ENCODE measurements around the gene LMNTD1. TPM values are rescaled to one million over a fixed set of nuclear protein-coding genes. Genes with fewer than 3 reads are reported as not detected.

LMNTD1 gene
- polyA plus RNA-seq, 1 of the 3 experiments (the other 2 are of a cell fraction), result 0.20 TPM

- Histone ChIP-seq H3K9me3 (no peaks in the 10 kb centered on the region), H3F3A (replicated peaks; ENCODE audit: insufficient read depth) (no peaks in the 10 kb centered on the region), H3K9me2 (no peaks in the 10 kb centered on the region), H3K4me1 (ENCODE audit: control insufficient read depth in 1 of 2, insufficient read depth in 2 of 2, low read depth in 1 of 2, low read length in 1 of 2) (peaks cover 0 to 10% of the 10 kb centered on the region in 2 experiments; a peak in 2 of 4 replicates), H3K4me3 (ENCODE audit: low read depth in 2 of 2, low read length in 1 of 2) (no peak overlapping the region), H3K79me2 (ENCODE audit: insufficient read depth) (no peaks in the 10 kb centered on the region), H3K9ac (no peak overlapping the region), H3K27ac (ENCODE audit: low read depth in 2 of 2, low read length in 1 of 2) (no peak overlapping the region), H4K20me1 (ENCODE audit: insufficient read depth) (no peaks in the 10 kb centered on the region), H3K36me3 (replicated peaks in 1 of 2; ENCODE audit: control insufficient read depth in 1 of 2, insufficient read depth in 2 of 2, low read length in 1 of 2) (no peaks in the 10 kb centered on the region), H3K4me2 (no peak overlapping the region), H3K27me3 (ENCODE audit: insufficient read depth) (no peaks in the 10 kb centered on the region), H2AFZ (ENCODE audit: low read depth) (no peak overlapping the region)
- ChIA-PET POLR2A (no interaction called here), CTCF (interaction anchor here (0.8 to 1.4 kb wide), 2 partner anchors 29 to 134 kb away, joined by 3 read pairs; no protein-coding TSS in a partner anchor)
- no peak for DNase-seq
- WGBS (ENCODE audit: low lambda C conversion rate), result 81% methylated on average over 5 of the region's 5 CpGs
- TF ChIP-seq GATA2 (CRISPR knock-in tag; IDR thresholded peaks at IDR 0.05), result no peak
- no peak for TF ChIP-seq TEAD4 (IDR thresholded peaks at IDR 0.05; ENCODE audit: borderline replicate concordance, insufficient read depth)
- TF ChIP-seq ZBTB33 (IDR thresholded peaks at IDR 0.05; ENCODE audit: borderline replicate concordance, low read depth), result no peak
- TF ChIP-seq CHD2 (IDR thresholded peaks at IDR 0.05; ENCODE audit: low read length, partially characterized antibody), result no peak
- TF ChIP-seq GABPA (IDR thresholded peaks at IDR 0.05; ENCODE audit: low read depth), result no peak
- TF ChIP-seq, protein P1, sequence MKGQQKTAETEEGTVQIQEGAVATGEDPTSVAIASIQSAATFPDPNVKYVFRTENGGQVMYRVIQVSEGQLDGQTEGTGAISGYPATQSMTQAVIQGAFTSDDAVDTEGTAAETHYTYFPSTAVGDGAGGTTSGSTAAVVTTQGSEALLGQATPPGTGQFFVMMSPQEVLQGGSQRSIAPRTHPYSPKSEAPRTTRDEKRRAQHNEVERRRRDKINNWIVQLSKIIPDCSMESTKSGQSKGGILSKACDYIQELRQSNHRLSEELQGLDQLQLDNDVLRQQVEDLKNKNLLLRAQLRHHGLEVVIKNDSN (IDR thresholded peaks at IDR 0.05; ENCODE audit: borderline replicate concordance, low read depth), result no peak
- TF ChIP-seq, protein P2, sequence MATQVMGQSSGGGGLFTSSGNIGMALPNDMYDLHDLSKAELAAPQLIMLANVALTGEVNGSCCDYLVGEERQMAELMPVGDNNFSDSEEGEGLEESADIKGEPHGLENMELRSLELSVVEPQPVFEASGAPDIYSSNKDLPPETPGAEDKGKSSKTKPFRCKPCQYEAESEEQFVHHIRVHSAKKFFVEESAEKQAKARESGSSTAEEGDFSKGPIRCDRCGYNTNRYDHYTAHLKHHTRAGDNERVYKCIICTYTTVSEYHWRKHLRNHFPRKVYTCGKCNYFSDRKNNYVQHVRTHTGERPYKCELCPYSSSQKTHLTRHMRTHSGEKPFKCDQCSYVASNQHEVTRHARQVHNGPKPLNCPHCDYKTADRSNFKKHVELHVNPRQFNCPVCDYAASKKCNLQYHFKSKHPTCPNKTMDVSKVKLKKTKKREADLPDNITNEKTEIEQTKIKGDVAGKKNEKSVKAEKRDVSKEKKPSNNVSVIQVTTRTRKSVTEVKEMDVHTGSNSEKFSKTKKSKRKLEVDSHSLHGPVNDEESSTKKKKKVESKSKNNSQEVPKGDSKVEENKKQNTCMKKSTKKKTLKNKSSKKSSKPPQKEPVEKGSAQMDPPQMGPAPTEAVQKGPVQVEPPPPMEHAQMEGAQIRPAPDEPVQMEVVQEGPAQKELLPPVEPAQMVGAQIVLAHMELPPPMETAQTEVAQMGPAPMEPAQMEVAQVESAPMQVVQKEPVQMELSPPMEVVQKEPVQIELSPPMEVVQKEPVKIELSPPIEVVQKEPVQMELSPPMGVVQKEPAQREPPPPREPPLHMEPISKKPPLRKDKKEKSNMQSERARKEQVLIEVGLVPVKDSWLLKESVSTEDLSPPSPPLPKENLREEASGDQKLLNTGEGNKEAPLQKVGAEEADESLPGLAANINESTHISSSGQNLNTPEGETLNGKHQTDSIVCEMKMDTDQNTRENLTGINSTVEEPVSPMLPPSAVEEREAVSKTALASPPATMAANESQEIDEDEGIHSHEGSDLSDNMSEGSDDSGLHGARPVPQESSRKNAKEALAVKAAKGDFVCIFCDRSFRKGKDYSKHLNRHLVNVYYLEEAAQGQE (IDR thresholded peaks at IDR 0.05; ENCODE audit: low read depth, low read length), result no peak
- no peak for TF ChIP-seq PBX3 (IDR thresholded peaks at IDR 0.05)
- TF ChIP-seq NRF1 (IDR thresholded peaks at IDR 0.05; ENCODE audit: low read depth, low read length), result no peak
These were observed 31.3 kb downstream of the LMNTD1 start for GRCh38 chr12:25521625-25522256.
